Astrocyte (in vitro differentiated cells and primary cell): ENCODE results near the gene TINCR. TPM values are rescaled to one million over a fixed set of nuclear protein-coding genes. Genes with fewer than 3 reads are reported as not detected.
"Not testable (repeated sequence)": the region's sequence is repeated elsewhere in the genome, so short reads cannot be mapped to it uniquely, and the experiment has no call there.

Source experiments
- DNase-seq: peaks from one replicate; pipeline ENCODE4 v3.0.0-alpha.2; 2010; ENCODE audit warnings: low read depth
- FAIRE-seq: peaks from 2 replicates; lab custom pipeline; 2011; peaks lifted over from hg19 to GRCh38; lab: Jason Lieb, UNC
- H2AFZ ChIP-seq: 2 replicates; pipeline ENCODE4 v1.6.0; 2012; ENCODE audit warnings: low read depth, low read length, inconsistent platforms
- H3K27ac ChIP-seq: 2 replicates; pipeline ENCODE4 v1.5.1; 2011; ENCODE audit warnings: low read depth, low read length, inconsistent platforms
- H3K27me3 ChIP-seq: 2 replicates; pipeline ENCODE4 v1.6.0; 2011; ENCODE audit warnings: low read length, inconsistent platforms; ENCODE audit not compliant: insufficient read depth
- H3K36me3 ChIP-seq: 2 replicates; pipeline ENCODE4 v1.5.1; 2011; ENCODE audit warnings: low read length, inconsistent platforms; ENCODE audit not compliant: insufficient read depth
- H3K4me1 ChIP-seq: 2 replicates; pipeline ENCODE4 v1.5.1; 2011; ENCODE audit warnings: low read length, inconsistent platforms; ENCODE audit not compliant: insufficient read depth
- H3K4me2 ChIP-seq: 2 replicates; pipeline ENCODE4 v1.6.0; 2012; ENCODE audit warnings: low read length, inconsistent platforms
- H3K4me3 ChIP-seq: 2 replicates; pipeline ENCODE4 v1.5.1; 2011; ENCODE audit warnings: low read depth, mild to moderate bottlenecking, low read length, inconsistent platforms; ENCODE audit not compliant: insufficient read depth
- H3K79me2 ChIP-seq: 2 replicates; pipeline ENCODE4 v1.6.0; 2012; ENCODE audit warnings: mild to moderate bottlenecking, low read length, inconsistent platforms; ENCODE audit not compliant: insufficient read depth
- H3K9ac ChIP-seq: 2 replicates; pipeline ENCODE4 v1.6.0; 2012; ENCODE audit warnings: mild to moderate bottlenecking, low read length, inconsistent platforms
- H3K9me3 ChIP-seq: 2 replicates; pipeline ENCODE4 v1.5.1; 2012; ENCODE audit warnings: low read depth, mild to moderate bottlenecking, low read length, inconsistent platforms; ENCODE audit not compliant: insufficient read depth
- H4K20me1 ChIP-seq: 2 replicates; pipeline ENCODE4 v1.6.0; 2012; ENCODE audit warnings: low read length, inconsistent platforms; ENCODE audit not compliant: insufficient read depth
- H3K27ac Mint-ChIP-seq: one replicate; pipeline ENCODE4 v1.8.0; 2021; ENCODE audit warnings: mild to moderate bottlenecking, mixed read lengths; ENCODE audit not compliant: unreplicated experiment
- H3K27me3 Mint-ChIP-seq: one replicate; pipeline ENCODE4 v1.8.0; 2021; ENCODE audit warnings: low read depth, mixed read lengths; ENCODE audit not compliant: unreplicated experiment
- H3K36me3 Mint-ChIP-seq: one replicate; pipeline ENCODE4 v1.8.0; 2021; ENCODE audit warnings: low read depth, mixed read lengths; ENCODE audit not compliant: unreplicated experiment
- H3K4me1 Mint-ChIP-seq: one replicate; pipeline ENCODE4 v1.8.0; 2021; ENCODE audit warnings: low read depth, mixed read lengths; ENCODE audit not compliant: unreplicated experiment
- H3K4me3 Mint-ChIP-seq: one replicate; pipeline ENCODE4 v1.8.0; 2021; ENCODE audit warnings: mild to moderate bottlenecking, moderate library complexity, mixed read lengths; ENCODE audit not compliant: unreplicated experiment
- H3K9me3 Mint-ChIP-seq: one replicate; pipeline ENCODE4 v1.8.0; 2021; ENCODE audit warnings: mild to moderate bottlenecking, mixed read lengths; ENCODE audit not compliant: unreplicated experiment
- CTCF ChIP-seq: IDR thresholded peaks from 2 replicates; pipeline ENCODE4 v1.5.1; 2011; ENCODE audit warnings: low read depth, mild to moderate bottlenecking, inconsistent platforms, low read length, moderate library complexity; ENCODE audit not compliant: insufficient read depth
- EZH2 ChIP-seq: IDR thresholded peaks from 2 replicates; pipeline ENCODE4 v1.6.1; 2012; ENCODE audit warnings: mild to moderate bottlenecking, low read length, inconsistent platforms; ENCODE audit not compliant: insufficient read depth
- total RNA-seq: library from RNA; stranded (reverse); gene quantifications from 2 replicates; pipeline ENCODE4 v1.2.1, GENCODE V29; 2021

The TINCR gene
- total RNA-seq, 1 donor from 2014 or later, result 1.4 TPM

- no peak for FAIRE-seq
- Mint-ChIP-seq H3K36me3 (peaks cover 18% of the 10 kb centered on the region), H3K27ac (no peak overlapping the region), H3K4me1 (no peaks in the 10 kb centered on the region), H3K9me3 (no peaks in the 10 kb centered on the region), H3K27me3 (no peaks in the 10 kb centered on the region), H3K4me3 (peak overlapping the region; percentile 46)
- DNase-seq, result no peak
- Histone ChIP-seq H3K4me3 (no peak overlapping the region), H3K79me2 (peaks cover 38% of the 10 kb centered on the region), H2AFZ (no peak overlapping the region), H3K36me3 (peaks cover 57% of the 10 kb centered on the region), H3K27ac (no peak overlapping the region), H4K20me1 (peaks cover 71% of the 10 kb centered on the region), H3K27me3 (no peaks in the 10 kb centered on the region), H3K9me3 (no peaks in the 10 kb centered on the region), H3K4me1 (peaks cover 9% of the 10 kb centered on the region), H3K9ac (no peak overlapping the region), H3K4me2 (no peak overlapping the region)
- TF ChIP-seq CTCF (no peak), EZH2 (no peak)
Measured at GRCh38 chr19:5612891-5613865, 45.4 kb upstream of the TINCR start.

DNA sequence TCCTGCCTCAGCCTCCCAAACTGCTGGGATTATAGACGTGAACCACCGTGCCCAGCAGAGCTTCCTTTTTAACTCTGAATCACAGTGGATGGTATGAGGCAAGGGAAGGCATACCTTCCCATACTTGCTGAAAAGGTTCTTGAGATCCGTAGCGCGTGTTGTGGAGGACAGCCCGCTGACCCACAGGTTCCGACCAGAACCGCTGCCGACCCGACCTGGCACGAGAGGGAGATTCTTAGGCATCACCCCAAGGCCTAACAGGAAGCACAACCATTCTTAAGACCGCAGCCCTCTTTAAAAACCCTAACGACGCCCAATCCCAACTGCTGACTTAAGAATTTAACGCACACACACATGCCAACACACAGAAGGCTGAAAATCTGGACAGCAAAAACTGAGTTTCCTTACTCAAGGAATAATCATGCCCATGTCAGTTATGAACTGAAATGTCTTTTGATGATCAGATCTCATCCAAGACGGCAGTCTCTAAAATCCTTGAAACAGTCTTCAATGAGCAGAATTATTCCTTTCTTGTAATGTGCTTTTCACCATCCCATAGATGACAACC, 42.2 kb upstream of the TINCR start:
- no peak overlapping the region for H3K4me3 ChIP-seq
- no peak overlapping the region for H3K9ac ChIP-seq
- no peak overlapping the region for H3K4me3 Mint-ChIP-seq
- peaks cover 67% of the 10 kb centered on the region for H3K36me3 ChIP-seq
- DNase-seq (no peak), FAIRE-seq (no peak)
- no peaks in the 10 kb centered on the region for H3K9me3 Mint-ChIP-seq
- H3K27me3 Mint-ChIP-seq, result no peaks in the 10 kb centered on the region
- peaks cover 3% of the 10 kb centered on the region for H3K4me1 Mint-ChIP-seq
- H3K79me2 ChIP-seq, result peaks cover 51% of the 10 kb centered on the region
- H3K9me3 ChIP-seq, result no peaks in the 10 kb centered on the region
- H3K27me3 ChIP-seq, result no peaks in the 10 kb centered on the region
- peaks cover 73% of the 10 kb centered on the region for H4K20me1 ChIP-seq
- H3K27ac Mint-ChIP-seq, result peak overlapping the region; percentile 53
- H3K4me2 ChIP-seq, result no peak overlapping the region
- H2AFZ ChIP-seq, result no peak overlapping the region
- H3K36me3 Mint-ChIP-seq, result peaks cover 28% of the 10 kb centered on the region
- no peak for TF ChIP-seq EZH2
- no peak for TF ChIP-seq CTCF
- H3K27ac ChIP-seq, result no peak overlapping the region
- H3K4me1 ChIP-seq, result no peaks in the 10 kb centered on the region

- H4K20me1 ChIP-seq, result peaks cover 75% of the 10 kb centered on the region
- not testable (repeated sequence) for H3K4me1 ChIP-seq, FAIRE-seq, H3K9ac ChIP-seq, H3K27me3 Mint-ChIP-seq, H3K4me1 Mint-ChIP-seq, H3K4me2 ChIP-seq, H3K4me3 Mint-ChIP-seq, H3K27me3 ChIP-seq, H3K9me3 ChIP-seq, DNase-seq, H2AFZ ChIP-seq, H3K27ac ChIP-seq, H3K4me3 ChIP-seq, H3K9me3 Mint-ChIP-seq, H3K27ac Mint-ChIP-seq
- H3K36me3 ChIP-seq, result peaks cover 70% of the 10 kb centered on the region
- H3K36me3 Mint-ChIP-seq, result peaks cover 24% of the 10 kb centered on the region
- peaks cover 53% of the 10 kb centered on the region for H3K79me2 ChIP-seq
Measured at GRCh38 chr19:5608766-5609165, 41.0 kb upstream of the TINCR start.
